Prostate gland (tissue), 2 donors: ENCODE results near the gene RNF138. TPM values are rescaled to one million over a fixed set of nuclear protein-coding genes. Genes with fewer than 3 reads are reported as not detected.
"Not testable (repeated sequence)": the region's sequence is repeated elsewhere in the genome, so short reads cannot be mapped to it uniquely, and the experiment has no call there.

Experiments used
- DNase-seq: peaks from one replicate; pipeline ENCODE4 v3.0.0-alpha.2; 2019; ENCODE audit warnings: low spot score
- H3K27ac ChIP-seq, 2 donors: fragments of 200-600 bp; sonication (generic); 2 replicates each; pipeline ENCODE4 v1.5.1; 2017 to 2019
- H3K27me3 ChIP-seq: fragments of 200-600 bp; sonication (generic); replicated peaks from 2 replicates; pipeline ENCODE4 v1.5.1; 2019; ENCODE audit not compliant: insufficient read depth
- H3K36me3 ChIP-seq, 2 donors: fragments of 200-600 bp; sonication (generic); 1 replicate in 1 of 2; 2 replicates in 1 of 2; pipeline versions ENCODE4 v1.5.1 to v1.8.1; 2017 to 2019
- H3K4me1 ChIP-seq: fragments of 200-600 bp; sonication (generic); replicated peaks from 2 replicates; pipeline ENCODE4 v1.5.1; 2019
- H3K4me3 ChIP-seq, 2 donors: fragments of 200-600 bp; sonication (generic); 2 replicates each; pipeline ENCODE4 v1.5.1; 2017 to 2019
- H3K9me3 ChIP-seq: fragments of 200-600 bp; sonication (generic); 2 replicates; pipeline ENCODE4 v1.5.1; 2017
- CTCF ChIP-seq, 4 experiments: fragments of 200-600 bp in 2 of 4; fragments of 450-650 bp in 2 of 4; sonication (generic) in 2 of 4; IDR thresholded peaks; 1 replicate in 3 of 4; 2 replicates in 1 of 4; pipeline ENCODE4 v1.5.1; 2016 to 2019; ENCODE audit warnings: antibody characterized with exemption in 4 of 4, mild to moderate bottlenecking in 2 of 4, moderate library complexity in 2 of 4
- POLR2A ChIP-seq: fragments of 450-650 bp; IDR thresholded peaks from one replicate; pipeline ENCODE4 v1.6.1; 2016; ENCODE audit warnings: antibody characterized with exemption, mild to moderate bottlenecking
- POLR2AphosphoS5 ChIP-seq: sonication (generic); formaldehyde crosslinking; IDR thresholded peaks from one replicate; pipeline ENCODE4 v1.6.1; 2017; ENCODE audit warnings: antibody characterized with exemption
- WGBS: methylation state at CpG from one replicate; pipeline ENCODE4 v1.1.5; 2018; 5-methylcytosine and 5-hydroxymethylcytosine counted together
- intact Hi-C: fragments of 100-400 bp; cut with DNase I; formaldehyde crosslinking; loops from one replicate; pipeline ENCODE4 v1.14.2; 2022
- total RNA-seq, 2 donors: library from RNA; depleted of rRNA; stranded (reverse); fragments of >200 nt; gene quantifications; one replicate each; pipeline ENCODE4 v1.1.0, GENCODE V29; 2016

RNF138 gene
- total RNA-seq, 2 donors from 2014 or later, result 25.4 to 72.9 TPM

GRCh38 chr18:32086881-32087280 lies 4.8 kb upstream of the RNF138 start:
- intact Hi-C loops, result no loop called here
- Histone ChIP-seq H3K36me3 (no peaks in the 10 kb centered on the region), H3K4me3 (no peak overlapping the region)

GRCh38 chr18:32090831-32091230 lies 843 bp upstream of the RNF138 start:
- H3K27me3 ChIP-seq, DNase-seq, H3K4me3 ChIP-seq, H3K9me3 ChIP-seq, H3K4me1 ChIP-seq, H3K27ac ChIP-seq, H3K36me3 ChIP-seq: not testable (repeated sequence)
- 93% methylated on average over 16 of the region's 16 CpGs for WGBS
- intact Hi-C loops, result loop anchor here (5.0 kb wide), 1 partner anchor 149 kb away; the partner anchor contains the start of gene TRAPPC8

More at GRCh38 chr18:32086881-32087280, 4.8 kb upstream of the RNF138 start:
- no peak for DNase-seq
- Histone ChIP-seq H3K27ac (no peak overlapping the region), H3K27me3 (no peaks in the 10 kb centered on the region), H3K9me3 (no peaks in the 10 kb centered on the region), H3K4me1 (no peaks in the 10 kb centered on the region)
- TF ChIP-seq POLR2A, result no peak
- TF ChIP-seq POLR2AphosphoS5, result no peak
- TF ChIP-seq CTCF (IDR thresholded peaks at IDR 0.05), result no peak
- WGBS, result 94% methylated on average over 6 of the region's 6 CpGs

- H3K4me1 ChIP-seq, result no peaks in the 10 kb centered on the region
- intact Hi-C loops, result loop anchor here (5.0 kb wide), 1 partner anchor 149 kb away; the partner anchor contains the start of gene TRAPPC8
- no peak for DNase-seq
- TF ChIP-seq CTCF (IDR thresholded peaks at IDR 0.05) (no peak), POLR2A (no peak), POLR2AphosphoS5 (no peak)
- no peaks in the 10 kb centered on the region for H3K9me3 ChIP-seq
- H3K27ac ChIP-seq, result peak overlapping the region; percentile 100
- H3K36me3 ChIP-seq, result no peaks in the 10 kb centered on the region
- 39% methylated on average over 7 of the region's 7 CpGs for WGBS
- H3K4me3 ChIP-seq, result peak overlapping the region; percentile 87 to 93
- H3K27me3 ChIP-seq, result no peaks in the 10 kb centered on the region
These were observed 350 bp upstream of the RNF138 start for GRCh38 chr18:32091325-32091723.

GRCh38 chr18:32092422-32093101 lies 888 bp downstream of the RNF138 start:
- Histone ChIP-seq H3K36me3 (no peaks in the 10 kb centered on the region), H3K9me3 (no peaks in the 10 kb centered on the region), H3K4me3 (peak overlapping the region; percentile 87 to 93), H3K27ac (peak overlapping the region; percentile 100), H3K4me1 (no peaks in the 10 kb centered on the region), H3K27me3 (no peaks in the 10 kb centered on the region)
- WGBS, result under 1% methylated on average over 56 of the region's 77 CpGs
- intact Hi-C loops, result loop anchor here (5.0 kb wide), 1 partner anchor 150 kb away; the partner anchor contains the start of gene TRAPPC8
- DNase-seq, result peak; percentile 99
- TF ChIP-seq CTCF (IDR thresholded peaks at IDR 0.05) (no peak), POLR2AphosphoS5 (peak; percentile 70), POLR2A (peak; percentile 78)

- no peak for TF ChIP-seq CTCF (IDR thresholded peaks at IDR 0.05)
- TF ChIP-seq POLR2A, result no peak
- no peak for TF ChIP-seq POLR2AphosphoS5
- Histone ChIP-seq H3K9me3 (no peaks in the 10 kb centered on the region), H3K4me3 (peak overlapping the region; percentile 87 to 93), H3K27me3 (no peaks in the 10 kb centered on the region), H3K27ac (peak overlapping the region; percentile 100), H3K36me3 (no peaks in the 10 kb centered on the region), H3K4me1 (no peaks in the 10 kb centered on the region)
- intact Hi-C loops, result loop anchor here (5.0 kb wide), 1 partner anchor 151 kb away; the partner anchor contains the start of gene TRAPPC8
- WGBS, result 2% methylated on average over 28 of the region's 32 CpGs
- DNase-seq, result peak; percentile 41
These were observed 1.4 kb downstream of the RNF138 start for GRCh38 chr18:32093102-32093511.
